ENCODE results near the gene ZNF280C.

GRCh38 chrX:130263016-130263415 lies 5.7 kb downstream of the ZNF280C start:
- TF ChIP-seq, protein P1, sequence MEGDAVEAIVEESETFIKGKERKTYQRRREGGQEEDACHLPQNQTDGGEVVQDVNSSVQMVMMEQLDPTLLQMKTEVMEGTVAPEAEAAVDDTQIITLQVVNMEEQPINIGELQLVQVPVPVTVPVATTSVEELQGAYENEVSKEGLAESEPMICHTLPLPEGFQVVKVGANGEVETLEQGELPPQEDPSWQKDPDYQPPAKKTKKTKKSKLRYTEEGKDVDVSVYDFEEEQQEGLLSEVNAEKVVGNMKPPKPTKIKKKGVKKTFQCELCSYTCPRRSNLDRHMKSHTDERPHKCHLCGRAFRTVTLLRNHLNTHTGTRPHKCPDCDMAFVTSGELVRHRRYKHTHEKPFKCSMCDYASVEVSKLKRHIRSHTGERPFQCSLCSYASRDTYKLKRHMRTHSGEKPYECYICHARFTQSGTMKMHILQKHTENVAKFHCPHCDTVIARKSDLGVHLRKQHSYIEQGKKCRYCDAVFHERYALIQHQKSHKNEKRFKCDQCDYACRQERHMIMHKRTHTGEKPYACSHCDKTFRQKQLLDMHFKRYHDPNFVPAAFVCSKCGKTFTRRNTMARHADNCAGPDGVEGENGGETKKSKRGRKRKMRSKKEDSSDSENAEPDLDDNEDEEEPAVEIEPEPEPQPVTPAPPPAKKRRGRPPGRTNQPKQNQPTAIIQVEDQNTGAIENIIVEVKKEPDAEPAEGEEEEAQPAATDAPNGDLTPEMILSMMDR (IDR thresholded peaks at IDR 0.05; ENCODE audit: low read length), result no peak
- no peak for TF ChIP-seq EZH2 (IDR thresholded peaks at IDR 0.05; ENCODE audit: borderline replicate concordance, low read length)
